ENCODE measurements around the gene PSPC1.

DNA sequence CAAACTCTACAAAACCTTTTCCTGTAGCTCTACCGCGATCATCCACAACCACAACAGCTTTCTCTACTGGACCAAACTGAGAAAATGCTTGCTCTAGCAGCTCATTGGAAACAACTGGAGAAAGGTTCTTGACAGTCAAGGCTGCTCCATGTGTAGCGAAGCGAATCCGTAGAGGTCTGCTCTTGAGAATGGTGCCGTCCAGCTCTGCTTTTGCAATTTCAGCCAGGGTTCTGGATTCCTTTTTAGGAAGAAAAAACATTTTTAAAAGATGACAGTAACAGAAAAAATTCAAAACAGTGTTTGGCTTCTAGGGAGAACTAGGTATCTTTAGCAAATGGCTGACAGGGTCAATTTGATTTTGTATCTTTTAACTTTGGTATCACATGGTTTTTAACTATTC lies 10.4 kb downstream of the PSPC1 start:
- no peak for TF ChIP-seq CTCF (IDR thresholded peaks at IDR 0.05)
- TF ChIP-seq POLR2A (IDR thresholded peaks at IDR 0.05): no peak
